ENCODE data around the gene SMIM22.

SMIM22 gene

DNA sequence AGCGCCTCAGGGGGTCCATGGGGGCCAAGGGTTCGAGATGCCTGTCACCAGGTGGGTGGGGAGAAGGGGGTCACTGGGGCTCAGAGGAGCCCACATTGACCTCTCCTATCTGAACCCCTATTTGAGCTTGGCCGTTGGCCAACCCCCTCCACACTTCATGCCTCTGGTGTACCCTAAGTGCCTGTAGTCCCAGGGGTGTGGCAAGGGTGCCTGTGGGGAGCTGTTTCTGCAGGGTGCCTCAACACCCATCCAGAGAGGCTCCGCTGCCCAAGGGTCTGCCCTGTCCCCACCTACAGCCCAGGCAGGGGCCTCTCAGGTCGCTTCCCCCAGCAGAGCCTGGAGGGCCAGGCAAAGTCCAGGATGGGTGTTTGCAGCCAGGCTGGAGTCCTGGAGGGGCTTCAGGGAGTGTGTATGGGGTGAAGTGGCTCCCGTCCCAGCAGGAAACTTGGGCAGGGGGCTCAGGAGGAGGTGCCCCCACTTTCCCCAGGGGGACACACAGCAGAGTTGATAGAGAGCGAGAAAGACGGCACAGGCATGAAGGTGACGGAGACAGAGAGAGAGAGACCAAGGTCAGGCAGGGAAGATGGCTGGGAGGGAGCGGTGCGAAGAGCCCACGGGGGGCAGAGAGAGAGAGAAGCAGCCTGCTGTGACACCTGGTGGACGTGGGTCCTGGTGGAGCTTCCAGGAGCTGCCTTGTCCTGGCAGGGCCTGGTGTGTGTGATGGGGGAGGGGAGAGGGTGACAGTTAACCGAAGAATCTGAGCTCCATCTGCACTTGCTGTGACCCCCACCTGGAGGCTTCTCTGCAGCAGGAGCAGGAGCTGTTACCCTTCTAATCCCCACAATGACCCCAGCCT, 7.3 kb upstream of the SMIM22 start, which contains the start of gene SEPTIN12:
TSS of gene SEPTIN12 (minus strand) at position 719 of the 856 bp plus-strand sequence. CDS start at position 19, 700 bp downstream.
- no peaks in the 10 kb centered on the region for H3K27me3 ChIP-seq (ENCODE audit: control insufficient read depth, insufficient read depth, low read length)
- H3K36me3 ChIP-seq (ENCODE audit: control insufficient read depth, insufficient read depth, low read length) = no peaks in the 10 kb centered on the region
- H3K4me3 ChIP-seq (ENCODE audit: low read depth, low read length) = no peak within 1 kb of the TSS
- TF ChIP-seq, protein P1, sequence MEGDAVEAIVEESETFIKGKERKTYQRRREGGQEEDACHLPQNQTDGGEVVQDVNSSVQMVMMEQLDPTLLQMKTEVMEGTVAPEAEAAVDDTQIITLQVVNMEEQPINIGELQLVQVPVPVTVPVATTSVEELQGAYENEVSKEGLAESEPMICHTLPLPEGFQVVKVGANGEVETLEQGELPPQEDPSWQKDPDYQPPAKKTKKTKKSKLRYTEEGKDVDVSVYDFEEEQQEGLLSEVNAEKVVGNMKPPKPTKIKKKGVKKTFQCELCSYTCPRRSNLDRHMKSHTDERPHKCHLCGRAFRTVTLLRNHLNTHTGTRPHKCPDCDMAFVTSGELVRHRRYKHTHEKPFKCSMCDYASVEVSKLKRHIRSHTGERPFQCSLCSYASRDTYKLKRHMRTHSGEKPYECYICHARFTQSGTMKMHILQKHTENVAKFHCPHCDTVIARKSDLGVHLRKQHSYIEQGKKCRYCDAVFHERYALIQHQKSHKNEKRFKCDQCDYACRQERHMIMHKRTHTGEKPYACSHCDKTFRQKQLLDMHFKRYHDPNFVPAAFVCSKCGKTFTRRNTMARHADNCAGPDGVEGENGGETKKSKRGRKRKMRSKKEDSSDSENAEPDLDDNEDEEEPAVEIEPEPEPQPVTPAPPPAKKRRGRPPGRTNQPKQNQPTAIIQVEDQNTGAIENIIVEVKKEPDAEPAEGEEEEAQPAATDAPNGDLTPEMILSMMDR (IDR thresholded peaks at IDR 0.05) = no peak
- no peaks in the 10 kb centered on the region for H3K9me3 ChIP-seq (ENCODE audit: control insufficient read depth, low read length)
- no peaks in the 10 kb centered on the region for H3K79me2 ChIP-seq
- H2AFZ ChIP-seq = no peak within 1 kb of the TSS
- H3K4me1 ChIP-seq = no peaks in the 10 kb centered on the region
- H3K27ac ChIP-seq = no peak within 1 kb of the TSS
- H3K4me2 ChIP-seq (ENCODE audit: low read length) = no peak within 1 kb of the TSS
- no peak within 1 kb of the TSS for H3K9ac ChIP-seq

DNA sequence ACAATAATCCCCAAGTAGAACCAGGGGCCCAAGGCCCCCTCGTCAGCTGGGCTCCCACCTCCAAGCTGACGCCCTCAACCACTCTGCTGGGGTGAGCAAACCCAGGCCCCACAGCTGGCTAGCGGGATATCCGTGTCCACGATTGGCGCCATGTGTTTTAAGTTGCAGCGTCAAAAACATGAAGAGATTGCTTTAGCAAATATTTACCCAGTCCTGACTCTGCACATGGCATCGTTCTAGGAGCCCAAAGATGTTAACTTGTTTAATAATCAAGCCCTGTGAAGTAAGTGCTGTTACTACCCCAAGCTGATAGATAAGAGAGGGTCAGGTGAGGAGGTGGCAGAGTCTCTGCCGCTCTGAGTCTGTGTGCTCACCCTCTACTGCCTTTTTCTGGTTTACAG, 6.7 kb upstream of the SMIM22 start:
- H3K4me1 ChIP-seq = no peaks in the 10 kb centered on the region
- H3K4me3 ChIP-seq (ENCODE audit: low read depth, low read length) = no peak overlapping the region
- H2AFZ ChIP-seq = no peak overlapping the region
- no peaks in the 10 kb centered on the region for H3K27me3 ChIP-seq (ENCODE audit: control insufficient read depth, insufficient read depth, low read length)
- H3K79me2 ChIP-seq = no peaks in the 10 kb centered on the region
- no peak overlapping the region for H3K27ac ChIP-seq
- no peak overlapping the region for H3K9ac ChIP-seq
- TF ChIP-seq, protein P1 (IDR thresholded peaks at IDR 0.05) = no peak
- H3K4me2 ChIP-seq (ENCODE audit: low read length) = no peak overlapping the region
- H3K36me3 ChIP-seq (ENCODE audit: control insufficient read depth, insufficient read depth, low read length) = no peaks in the 10 kb centered on the region
- H3K9me3 ChIP-seq (ENCODE audit: control insufficient read depth, low read length) = no peaks in the 10 kb centered on the region

DNA sequence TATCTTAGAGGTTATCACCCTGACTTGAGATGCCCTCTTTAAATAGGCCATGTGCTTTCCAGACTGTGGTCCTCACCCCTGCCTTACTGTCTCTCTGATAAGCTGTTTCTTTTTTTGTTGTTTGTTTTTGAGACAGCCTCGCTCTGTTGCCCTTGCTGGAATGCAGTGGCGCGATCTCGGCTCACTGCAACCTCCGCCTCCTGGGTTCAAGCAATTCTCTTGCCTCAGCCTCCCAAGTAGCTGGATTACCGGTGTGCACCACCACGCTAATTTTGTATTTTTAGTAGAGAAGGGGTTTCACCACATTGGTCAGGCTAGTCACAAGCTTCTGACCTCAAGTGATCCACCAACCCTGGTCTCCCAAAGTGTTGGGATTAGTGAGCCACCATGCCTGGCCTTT, 6.3 kb upstream of the SMIM22 start:
- H3K9me3 ChIP-seq (ENCODE audit: control insufficient read depth, low read length) = no peaks in the 10 kb centered on the region
- H3K79me2 ChIP-seq = no peaks in the 10 kb centered on the region
- H3K36me3 ChIP-seq (ENCODE audit: control insufficient read depth, insufficient read depth, low read length) = no peaks in the 10 kb centered on the region
- no peak overlapping the region for H3K4me2 ChIP-seq (ENCODE audit: low read length)
- TF ChIP-seq, protein P1 (IDR thresholded peaks at IDR 0.05) = no peak
- no peak overlapping the region for H2AFZ ChIP-seq
- no peak overlapping the region for H3K27ac ChIP-seq
- H3K4me3 ChIP-seq (ENCODE audit: low read depth, low read length) = no peak overlapping the region
- no peaks in the 10 kb centered on the region for H3K27me3 ChIP-seq (ENCODE audit: control insufficient read depth, insufficient read depth, low read length)
- H3K4me1 ChIP-seq = no peaks in the 10 kb centered on the region
- H3K9ac ChIP-seq = no peak overlapping the region

DNA sequence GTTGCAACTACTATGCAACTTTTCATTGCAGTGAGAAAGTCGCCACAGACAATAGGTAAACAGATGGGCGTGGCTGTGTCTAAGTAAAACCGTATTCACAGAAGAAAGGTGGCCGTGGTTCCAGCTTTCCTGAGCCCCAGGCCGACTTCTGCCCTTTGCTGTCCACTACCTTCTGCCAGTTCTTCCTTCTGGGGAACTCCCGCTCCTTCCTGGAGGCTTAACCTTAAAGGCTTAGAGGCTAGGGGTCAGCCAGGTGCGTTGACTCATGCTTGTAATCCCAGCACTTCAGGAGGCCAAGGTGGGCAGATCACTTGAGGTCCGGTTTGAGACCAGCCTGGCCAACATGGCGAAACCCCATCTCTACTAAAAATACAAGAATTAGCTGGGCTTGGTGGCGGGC, 4.9 kb upstream of the SMIM22 start:
- Histone ChIP-seq H3K4me1 (no peaks in the 10 kb centered on the region), H3K36me3 (ENCODE audit: control insufficient read depth, insufficient read depth, low read length) (no peaks in the 10 kb centered on the region), H2AFZ (no peak overlapping the region), H3K4me3 (ENCODE audit: low read depth, low read length) (no peak overlapping the region), H3K27me3 (ENCODE audit: control insufficient read depth, insufficient read depth, low read length) (no peaks in the 10 kb centered on the region), H3K9me3 (ENCODE audit: control insufficient read depth, low read length) (no peaks in the 10 kb centered on the region), H3K27ac (no peak overlapping the region), H3K9ac (no peak overlapping the region), H3K79me2 (no peaks in the 10 kb centered on the region), H3K4me2 (ENCODE audit: low read length) (no peak overlapping the region)
- TF ChIP-seq, protein P1 (IDR thresholded peaks at IDR 0.05) = no peak

DNA sequence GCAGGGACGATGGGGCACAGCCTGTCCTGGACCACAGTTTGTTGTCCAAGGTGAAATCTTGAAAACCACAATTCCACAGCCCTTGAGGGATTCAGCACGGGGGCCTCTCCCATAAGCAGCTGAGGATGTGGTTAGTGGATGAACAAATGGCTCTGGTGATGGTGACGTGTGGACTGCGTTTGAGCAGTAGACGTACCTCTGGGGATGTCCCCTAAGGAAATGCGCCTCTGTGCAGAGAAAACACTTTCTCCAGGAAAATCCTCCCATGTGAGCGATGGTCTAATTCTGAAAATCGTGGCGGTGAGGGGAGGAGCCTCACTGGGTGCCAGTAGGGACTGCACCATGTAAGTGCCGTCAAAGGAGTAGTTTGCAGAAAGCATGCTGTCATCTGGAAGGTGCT, 4.3 kb upstream of the SMIM22 start:
- H3K27ac ChIP-seq = no peak overlapping the region
- no peak overlapping the region for H2AFZ ChIP-seq
- H3K4me1 ChIP-seq = no peaks in the 10 kb centered on the region
- no peak overlapping the region for H3K9ac ChIP-seq
- no peak overlapping the region for H3K4me2 ChIP-seq (ENCODE audit: low read length)
- TF ChIP-seq, protein P1 (IDR thresholded peaks at IDR 0.05) = no peak
- H3K79me2 ChIP-seq = no peaks in the 10 kb centered on the region
- no peaks in the 10 kb centered on the region for H3K27me3 ChIP-seq (ENCODE audit: control insufficient read depth, insufficient read depth, low read length)
- no peaks in the 10 kb centered on the region for H3K9me3 ChIP-seq (ENCODE audit: control insufficient read depth, low read length)
- no peak overlapping the region for H3K4me3 ChIP-seq (ENCODE audit: low read depth, low read length)
- H3K36me3 ChIP-seq (ENCODE audit: control insufficient read depth, insufficient read depth, low read length) = no peaks in the 10 kb centered on the region
